Esophagus (tissue), 2 donors: ENCODE results near the gene FMN2. TPM values are rescaled to one million over a fixed set of nuclear protein-coding genes. Genes with fewer than 3 reads are reported as not detected.

Experiments
- H3K27ac ChIP-seq, 2 donors: one replicate each; pipeline ENCODE4 v1.5.1; 2013; ENCODE audit warnings: low read depth in 2 of 2, mild to moderate bottlenecking in 2 of 2, inconsistent platforms in 1 of 2, low read length in 1 of 2, moderate library complexity in 1 of 2
- H3K27me3 ChIP-seq, 2 donors: one replicate each; pipeline ENCODE4 v1.6.1; 2013; ENCODE audit warnings: low read length in 2 of 2, control low read depth in 1 of 2, mild to moderate bottlenecking in 1 of 2; ENCODE audit not compliant: insufficient read depth in 2 of 2, control insufficient read depth in 1 of 2
- H3K36me3 ChIP-seq, 2 donors: one replicate each; pipeline ENCODE4 v1.6.1; 2013; ENCODE audit warnings: low read length in 1 of 2; ENCODE audit not compliant: control insufficient read depth in 2 of 2, insufficient read depth in 2 of 2
- H3K4me1 ChIP-seq, 2 donors: one replicate each; pipeline ENCODE4 v1.6.1; 2013; ENCODE audit warnings: low read length in 1 of 2; ENCODE audit not compliant: control insufficient read depth in 2 of 2, insufficient read depth in 2 of 2
- H3K4me3 ChIP-seq, 2 donors: one replicate each; pipeline ENCODE4 v1.5.1; 2013; ENCODE audit warnings: low read length in 2 of 2, mild to moderate bottlenecking in 2 of 2, low read depth in 1 of 2, moderate library complexity in 1 of 2
- H3K9me3 ChIP-seq, 2 donors: one replicate each; pipeline ENCODE4 v1.6.1; 2013; ENCODE audit warnings: mild to moderate bottlenecking in 2 of 2, low read depth in 1 of 2, low read length in 1 of 2, moderate library complexity in 1 of 2; ENCODE audit not compliant: control insufficient read depth in 2 of 2, insufficient read depth in 1 of 2
- WGBS, 2 donors: extraction: QIAGEN DNeasy Blood & Tissue Kit; methylation state at CpG; one replicate each; pipeline ENCODE4 v1.1.7; 2013; 5-methylcytosine and 5-hydroxymethylcytosine counted together
- polyA plus RNA-seq, 2 donors: library from polyadenylated mRNA; stranded (reverse); fragments of 200-250 nt; gene quantifications; one replicate each; pipeline ENCODE4 v1.2.3, GENCODE V29; 2013
- donor health status: healthy with polysubstance abuse.
- donor health status: Bipolar disorder and iron deficiency.

FMN2 gene
- polyA plus RNA-seq, 2 donors: 0.11 to 0.16 TPM

DNA sequence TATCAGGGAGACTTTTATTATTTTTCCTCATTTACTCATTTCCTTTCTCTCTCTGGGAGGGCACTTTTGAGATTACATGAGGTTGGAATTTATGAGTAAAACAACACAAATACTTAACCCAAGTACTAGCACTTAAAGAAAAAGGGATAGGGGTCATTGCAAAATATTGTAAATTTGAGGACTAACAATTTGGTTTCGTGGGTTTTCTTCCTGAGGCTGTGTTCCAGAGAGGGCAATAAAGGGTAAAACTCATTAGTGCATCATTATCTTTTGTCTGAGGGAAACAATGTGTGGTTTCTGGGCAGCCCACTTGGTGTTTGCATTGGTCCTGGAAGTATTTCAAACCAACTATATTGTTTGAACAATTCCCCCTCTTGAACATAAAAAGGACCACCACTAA, 423.8 kb downstream of the FMN2 start:
- no peaks in the 10 kb centered on the region for H3K9me3 ChIP-seq
- no peak overlapping the region for H3K27ac ChIP-seq
- 31 to 43% methylated on average over 1 of the region's 1 CpG for WGBS, 2 donors

GRCh38 chr1:240516069-240516468, 424.4 kb downstream of the FMN2 start:
- H3K27me3 ChIP-seq: no peaks in the 10 kb centered on the region
- 89 to 95% methylated on average over 2 of the region's 2 CpGs for WGBS, 2 donors
- H3K9me3 ChIP-seq: no peaks in the 10 kb centered on the region
- H3K4me3 ChIP-seq: no peak overlapping the region
- no peaks in the 10 kb centered on the region for H3K4me1 ChIP-seq
- H3K36me3 ChIP-seq: no peaks in the 10 kb centered on the region
- no peak overlapping the region for H3K27ac ChIP-seq

More for the DNA sequence above, 423.8 kb downstream of the FMN2 start:
- no peaks in the 10 kb centered on the region for H3K4me1 ChIP-seq
- H3K27me3 ChIP-seq: no peaks in the 10 kb centered on the region
- H3K4me3 ChIP-seq: no peak overlapping the region
- H3K36me3 ChIP-seq: no peaks in the 10 kb centered on the region

DNA sequence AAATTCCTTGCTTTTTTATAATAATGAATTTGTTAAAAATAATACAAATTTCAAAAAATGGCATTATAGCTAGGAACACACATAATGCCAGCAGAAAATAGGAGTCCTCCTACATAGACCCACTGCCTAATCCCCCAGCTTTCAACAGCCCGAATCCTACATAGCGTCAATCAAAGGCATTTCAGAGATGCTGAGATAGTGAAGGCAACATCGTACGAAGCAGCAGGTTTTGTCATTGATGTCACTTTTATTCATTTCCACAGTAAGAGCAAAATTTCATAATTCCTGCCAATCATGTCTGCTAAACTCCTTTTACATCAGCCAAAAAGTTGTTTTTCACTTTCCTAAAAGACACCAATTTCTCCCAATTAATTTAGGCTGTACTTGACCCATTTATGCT, 426.2 kb downstream of the FMN2 start:
- Histone ChIP-seq H3K4me1 (no peaks in the 10 kb centered on the region), H3K36me3 (no peaks in the 10 kb centered on the region), H3K4me3 (no peak overlapping the region), H3K9me3 (no peaks in the 10 kb centered on the region), H3K27ac (no peak overlapping the region), H3K27me3 (no peaks in the 10 kb centered on the region)
- 82 to 84% methylated on average over 4 of the region's 4 CpGs for WGBS, 2 donors

DNA sequence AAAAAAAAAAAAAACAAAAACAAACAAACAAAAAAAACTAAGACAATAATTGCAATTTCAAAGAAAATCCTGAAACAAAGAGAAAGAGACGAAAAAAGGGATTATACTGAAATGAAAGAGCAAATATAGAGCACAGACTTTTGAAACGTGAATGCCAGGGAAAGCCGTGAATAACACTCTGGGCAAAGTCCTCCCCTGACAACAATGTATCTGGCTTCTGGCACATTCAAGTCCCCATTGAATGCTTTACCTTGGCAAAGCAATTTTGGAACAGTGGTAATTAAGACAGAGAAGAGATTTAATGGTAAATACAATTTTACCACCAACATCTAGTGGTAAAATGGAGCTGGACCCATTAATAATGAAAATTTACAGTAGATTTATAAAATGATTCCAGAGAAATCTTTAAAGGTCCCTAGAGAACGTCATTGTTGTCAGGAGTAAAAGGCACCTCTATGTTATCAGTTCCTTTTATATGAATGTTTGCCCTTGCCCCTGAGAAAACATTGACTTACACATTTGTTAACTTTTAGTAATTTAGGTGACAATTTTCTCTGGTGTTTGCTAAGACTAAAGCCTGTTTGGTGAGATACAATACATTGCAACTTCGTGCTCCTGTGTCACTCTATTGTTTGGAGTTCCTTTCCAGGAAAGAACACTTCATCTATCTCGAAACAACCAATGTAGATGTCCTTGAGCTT, 430.6 kb downstream of the FMN2 start:
- Histone ChIP-seq H3K27me3 (no peaks in the 10 kb centered on the region), H3K4me1 (no peaks in the 10 kb centered on the region), H3K9me3 (peaks cover 0 to 4% of the 10 kb centered on the region in 2 donors), H3K36me3 (no peaks in the 10 kb centered on the region), H3K27ac (no peak overlapping the region), H3K4me3 (no peak overlapping the region)
- WGBS, 2 donors: 47 to 48% methylated on average over 6 of the region's 6 CpGs

GRCh38 chr1:240524356-240525069, 432.8 kb downstream of the FMN2 start:
- Histone ChIP-seq H3K4me3 (no peak overlapping the region), H3K27me3 (no peaks in the 10 kb centered on the region), H3K36me3 (no peaks in the 10 kb centered on the region), H3K4me1 (no peaks in the 10 kb centered on the region), H3K27ac (no peak overlapping the region), H3K9me3 (peaks cover 0 to 4% of the 10 kb centered on the region in 2 donors)
- 49 to 55% methylated on average over 4 of the region's 4 CpGs for WGBS, 2 donors
